Smooth muscle cell (in vitro differentiated cells): ENCODE data around the gene QSOX1. TPM values are rescaled to one million over a fixed set of nuclear protein-coding genes. Genes with fewer than 3 reads are reported as not detected.

Experiments used
- DNase-seq: peaks from one replicate; lab custom pipeline; 2025; ENCODE audit not compliant: unreplicated experiment; lab: John Stamatoyannopoulos, UW
- H2AFZ ChIP-seq: fragments of 200-600 bp; sonication (generic); 2 replicates; pipeline ENCODE4 v1.6.0; 2016; ENCODE audit warnings: antibody characterized with exemption, low read depth, mild to moderate bottlenecking
- H3F3A ChIP-seq: fragments of 200-600 bp; sonication (generic); 2 replicates; pipeline ENCODE4 v1.6.0; 2017; ENCODE audit warnings: antibody characterized with exemption, low read depth
- H3K27ac ChIP-seq: fragments of 200-600 bp; sonication (generic); 2 replicates; pipeline ENCODE4 v1.5.1; 2016; ENCODE audit warnings: low read depth, mild to moderate bottlenecking
- H3K27me3 ChIP-seq: fragments of 200-600 bp; sonication (generic); 2 replicates; pipeline ENCODE4 v1.6.1; 2016; ENCODE audit warnings: low read depth, mild to moderate bottlenecking
- H3K36me3 ChIP-seq: fragments of 200-600 bp; sonication (generic); 2 replicates; pipeline ENCODE4 v1.5.1; 2016; ENCODE audit warnings: low read depth
- H3K4me1 ChIP-seq: fragments of 200-600 bp; sonication (generic); 2 replicates; pipeline ENCODE4 v1.5.1; 2016; ENCODE audit warnings: low read depth
- H3K4me2 ChIP-seq: fragments of 200-600 bp; sonication (generic); 2 replicates; pipeline ENCODE4 v1.6.0; 2016; ENCODE audit warnings: mild to moderate bottlenecking
- H3K4me3 ChIP-seq: fragments of 200-600 bp; sonication (generic); 2 replicates; pipeline ENCODE4 v1.5.1; 2016; ENCODE audit warnings: mild to moderate bottlenecking
- H3K79me2 ChIP-seq: fragments of 200-600 bp; sonication (generic); 2 replicates; pipeline ENCODE4 v1.6.0; 2016; ENCODE audit warnings: low read depth, mild to moderate bottlenecking
- H3K9ac ChIP-seq: fragments of 200-600 bp; sonication (generic); 2 replicates; pipeline ENCODE4 v1.6.0; 2016; ENCODE audit warnings: low read depth
- H3K9me3 ChIP-seq: fragments of 200-600 bp; sonication (generic); replicated peaks from 2 replicates; pipeline ENCODE4 v1.5.1; 2016; ENCODE audit warnings: low read depth
- H4K20me1 ChIP-seq: fragments of 200-600 bp; sonication (generic); 2 replicates; pipeline ENCODE4 v1.6.0; 2016; ENCODE audit warnings: low read depth
- CTCF ChIP-seq: fragments of 200-600 bp; sonication (generic); IDR thresholded peaks from 2 replicates; pipeline ENCODE4 v1.5.1; 2017; ENCODE audit warnings: borderline replicate concordance, mild to moderate bottlenecking, antibody characterized with exemption; ENCODE audit not compliant: insufficient read depth, poor library complexity, severe bottlenecking
- WGBS: methylation state at CpG from one replicate; pipeline ENCODE4 v1.1.7; 2016; ENCODE audit warnings: low lambda C conversion rate; 5-methylcytosine and 5-hydroxymethylcytosine counted together
- polyA plus RNA-seq: library from polyadenylated mRNA; unstranded; fragments of >200 nt; fragmentation: Nextera tagmentation; extraction: Ambion mirVana; gene quantifications from 2 replicates; pipeline ENCODE4 v1.2.1, GENCODE V29; 2016
- total RNA-seq: library from RNA; depleted of rRNA; stranded (reverse); fragments of >200 nt; gene quantifications from 2 replicates; pipeline ENCODE4 v1.2.3, GENCODE V29; 2014

QSOX1 gene
- total and polyA plus RNA-seq, 2 experiments from 2014 or later, result 71.5 to 75.8 TPM

GRCh38 chr1:180152588-180152987, 2.1 kb upstream of the QSOX1 start:
- Histone ChIP-seq H3K4me1 (peaks cover 7% of the 10 kb centered on the region), H3K4me3 (no peak overlapping the region), H3K9ac (no peak overlapping the region), H3K4me2 (no peak overlapping the region), H3K9me3 (no peaks in the 10 kb centered on the region), H2AFZ (no peak overlapping the region), H3K36me3 (no peaks in the 10 kb centered on the region), H4K20me1 (peaks cover 10% of the 10 kb centered on the region), H3K79me2 (no peaks in the 10 kb centered on the region), H3K27ac (no peak overlapping the region), H3K27me3 (no peaks in the 10 kb centered on the region), H3F3A (no peaks in the 10 kb centered on the region)
- no peak for DNase-seq
- TF ChIP-seq CTCF, result no peak
- WGBS, result 91% methylated on average over 6 of the region's 6 CpGs

GRCh38 chr1:180153032-180153431, 1.6 kb upstream of the QSOX1 start:
- Histone ChIP-seq H3K27ac (no peak overlapping the region), H3K4me3 (no peak overlapping the region), H3K27me3 (no peaks in the 10 kb centered on the region), H3K4me2 (no peak overlapping the region), H3K9ac (no peak overlapping the region), H3F3A (no peaks in the 10 kb centered on the region), H3K36me3 (no peaks in the 10 kb centered on the region), H4K20me1 (peaks cover 14% of the 10 kb centered on the region), H3K4me1 (peaks cover 7% of the 10 kb centered on the region), H3K9me3 (no peaks in the 10 kb centered on the region), H3K79me2 (no peaks in the 10 kb centered on the region), H2AFZ (no peak overlapping the region)
- DNase-seq, result no peak
- no peak for TF ChIP-seq CTCF
- 91% methylated on average over 5 of the region's 5 CpGs for WGBS

- peak overlapping the region; percentile 79 for H3K9ac ChIP-seq
- H3K27me3 ChIP-seq, result no peaks in the 10 kb centered on the region
- H4K20me1 ChIP-seq, result peaks cover 24% of the 10 kb centered on the region
- peak overlapping the region; percentile 99 for H3K4me2 ChIP-seq
- H3K36me3 ChIP-seq, result no peaks in the 10 kb centered on the region
- DNase-seq, result no peak
- H3F3A ChIP-seq, result no peaks in the 10 kb centered on the region
- no peak for TF ChIP-seq CTCF
- H3K9me3 ChIP-seq, result no peaks in the 10 kb centered on the region
- no peaks in the 10 kb centered on the region for H3K79me2 ChIP-seq
- peaks cover 7% of the 10 kb centered on the region for H3K4me1 ChIP-seq
- H3K4me3 ChIP-seq, result peak overlapping the region; percentile 92
- peak overlapping the region; percentile 96 for H2AFZ ChIP-seq
- WGBS, result 15% methylated on average over 7 of the region's 7 CpGs
- no peak overlapping the region for H3K27ac ChIP-seq
Measured at GRCh38 chr1:180154003-180154324, 705 bp upstream of the QSOX1 start.

GRCh38 chr1:180155182-180155682, 563 bp downstream of the QSOX1 start:
- no peaks in the 10 kb centered on the region for H3F3A ChIP-seq
- TF ChIP-seq CTCF, result no peak
- peak overlapping the region; percentile 29 for H3K27ac ChIP-seq
- H2AFZ ChIP-seq, result peak overlapping the region; percentile 90
- peak overlapping the region; percentile 99 for H3K4me2 ChIP-seq
- peak overlapping the region; percentile 92 for H3K4me3 ChIP-seq
- peak overlapping the region; percentile 79 for H3K9ac ChIP-seq
- H3K27me3 ChIP-seq, result no peaks in the 10 kb centered on the region
- H3K79me2 ChIP-seq, result no peaks in the 10 kb centered on the region
- no peaks in the 10 kb centered on the region for H3K9me3 ChIP-seq
- peaks cover 35% of the 10 kb centered on the region for H4K20me1 ChIP-seq
- H3K4me1 ChIP-seq, result peaks cover 7% of the 10 kb centered on the region
- 5% methylated on average over 18 of the region's 29 CpGs for WGBS
- H3K36me3 ChIP-seq, result no peaks in the 10 kb centered on the region
- no peak for DNase-seq
